GM19455 (cell line): ENCODE results near the gene MPP2.
"Not testable (repeated sequence)": the region's sequence is repeated elsewhere in the genome, so short reads cannot be mapped to it uniquely, and the experiment has no call there.

Experiments used
- ATAC-seq: cut with Tn5 transposase; IDR thresholded peaks from one replicate; pipeline ENCODE4 v1.9.1; 2021; ENCODE audit not compliant: unreplicated experiment

Gene MPP2

GRCh38 chr17:43905400-43905984 is 1.8 kb downstream of the MPP2 start:
- ATAC-seq: no peak

DNA sequence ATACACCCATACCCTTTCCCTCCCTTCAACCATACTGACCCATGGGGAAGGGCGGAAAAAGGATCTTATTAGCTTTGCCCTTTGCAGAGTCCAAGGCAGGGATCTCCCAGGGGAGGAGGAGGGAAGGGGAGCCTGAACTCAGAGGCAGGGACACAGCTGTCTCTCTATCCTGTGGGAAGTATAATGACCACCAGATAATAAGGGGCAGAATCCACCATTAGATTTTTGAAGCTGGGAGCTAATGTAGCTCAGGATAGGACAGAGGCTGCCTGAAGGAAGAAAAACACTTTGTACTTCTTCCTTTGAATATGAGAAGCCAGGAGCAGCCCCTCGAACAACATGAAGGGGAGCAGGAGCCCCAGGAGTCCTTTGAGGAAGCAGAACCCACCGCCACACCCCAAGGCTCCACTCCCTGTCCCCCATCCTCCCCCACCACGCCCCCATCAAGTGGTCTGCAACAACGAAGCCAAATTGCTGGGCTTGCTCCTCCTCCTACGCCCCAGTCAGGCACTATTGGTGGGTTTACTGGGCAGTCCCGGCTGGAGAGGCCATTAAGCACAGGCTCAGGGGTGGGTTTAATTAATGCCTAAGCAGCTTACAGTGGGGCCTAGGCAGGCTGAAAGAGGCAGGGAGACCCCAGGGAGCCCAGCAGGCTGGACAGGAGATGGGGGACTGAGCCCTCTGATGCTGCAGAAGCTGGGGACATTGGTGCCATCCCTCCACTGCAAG is 5.3 kb downstream of the MPP2 start:
- ATAC-seq: no peak

DNA sequence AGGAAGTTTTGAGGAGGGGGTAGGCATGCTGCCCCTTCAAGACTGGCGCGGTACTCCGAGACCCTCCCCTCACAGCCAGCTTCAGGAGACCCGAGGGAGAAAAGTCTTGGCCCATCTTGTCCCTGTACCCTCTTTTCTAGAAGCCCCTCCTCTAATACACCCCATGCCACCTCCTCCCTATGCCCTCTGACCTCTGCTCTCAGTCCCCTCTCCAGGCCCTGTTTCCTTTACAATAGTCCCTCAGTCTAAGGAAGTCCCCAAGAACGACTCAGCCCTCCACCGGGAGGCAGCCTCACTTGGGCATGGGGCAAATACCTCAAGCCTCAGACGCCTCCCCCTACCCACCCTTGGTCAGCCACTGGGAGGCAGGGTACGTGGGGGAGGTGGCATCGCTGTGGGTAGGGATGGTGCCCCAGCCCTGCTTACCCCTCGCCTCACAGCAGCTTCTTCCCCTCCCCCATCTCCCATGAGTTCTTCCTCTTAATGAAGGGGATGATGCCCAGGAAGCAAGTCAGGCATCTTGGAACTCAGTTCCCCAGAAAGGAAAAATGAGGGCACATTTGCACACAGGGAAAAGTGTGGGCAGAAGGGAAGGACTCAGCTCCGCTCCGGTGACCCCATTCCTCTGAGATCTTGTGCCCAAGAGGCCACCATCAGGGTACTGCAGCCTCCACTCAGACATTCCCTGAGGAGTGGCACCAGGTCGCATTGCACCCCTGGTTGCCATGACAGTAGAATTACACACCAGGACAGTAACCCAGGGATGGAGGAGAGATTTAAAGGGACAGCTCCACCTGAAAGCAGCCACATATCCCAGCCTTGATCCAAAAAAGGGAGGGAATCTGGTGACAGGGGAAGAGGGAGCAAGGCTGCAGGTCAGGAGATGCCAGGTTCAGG is 6.2 kb downstream of the MPP2 start:
- no peak for ATAC-seq

- no peak for ATAC-seq
Measured at GRCh38 chr17:43900183-43900857, 7.0 kb downstream of the MPP2 start.

GRCh38 chr17:43898446-43898845 is 8.9 kb downstream of the MPP2 start:
- no peak for ATAC-seq

- ATAC-seq: no peak
Measured at GRCh38 chr17:43897831-43898230, 9.5 kb downstream of the MPP2 start.

DNA sequence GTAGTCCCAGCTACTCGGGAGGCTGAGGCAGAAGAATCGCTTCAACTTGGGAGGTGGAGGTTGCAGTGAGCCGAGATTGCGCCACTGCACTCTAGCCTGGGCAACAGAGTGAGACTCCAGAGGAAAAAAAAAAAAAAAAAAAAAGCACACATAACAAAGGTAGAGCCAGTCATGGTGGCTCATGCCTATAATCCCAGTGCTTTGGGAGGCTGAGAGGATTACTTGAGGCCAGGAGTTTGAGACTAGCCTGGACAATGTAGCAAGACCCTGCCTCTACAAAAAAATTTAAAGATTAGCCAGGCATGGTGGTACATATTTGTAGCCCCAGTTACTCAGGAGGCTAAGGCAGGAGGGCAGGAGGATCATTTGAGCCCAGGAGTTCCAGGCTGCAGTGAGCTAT is 12.8 kb downstream of the MPP2 start:
- ATAC-seq: not testable (repeated sequence)

GRCh38 chr17:43892647-43892952 is 14.7 kb downstream of the MPP2 start:
- ATAC-seq: no peak

DNA sequence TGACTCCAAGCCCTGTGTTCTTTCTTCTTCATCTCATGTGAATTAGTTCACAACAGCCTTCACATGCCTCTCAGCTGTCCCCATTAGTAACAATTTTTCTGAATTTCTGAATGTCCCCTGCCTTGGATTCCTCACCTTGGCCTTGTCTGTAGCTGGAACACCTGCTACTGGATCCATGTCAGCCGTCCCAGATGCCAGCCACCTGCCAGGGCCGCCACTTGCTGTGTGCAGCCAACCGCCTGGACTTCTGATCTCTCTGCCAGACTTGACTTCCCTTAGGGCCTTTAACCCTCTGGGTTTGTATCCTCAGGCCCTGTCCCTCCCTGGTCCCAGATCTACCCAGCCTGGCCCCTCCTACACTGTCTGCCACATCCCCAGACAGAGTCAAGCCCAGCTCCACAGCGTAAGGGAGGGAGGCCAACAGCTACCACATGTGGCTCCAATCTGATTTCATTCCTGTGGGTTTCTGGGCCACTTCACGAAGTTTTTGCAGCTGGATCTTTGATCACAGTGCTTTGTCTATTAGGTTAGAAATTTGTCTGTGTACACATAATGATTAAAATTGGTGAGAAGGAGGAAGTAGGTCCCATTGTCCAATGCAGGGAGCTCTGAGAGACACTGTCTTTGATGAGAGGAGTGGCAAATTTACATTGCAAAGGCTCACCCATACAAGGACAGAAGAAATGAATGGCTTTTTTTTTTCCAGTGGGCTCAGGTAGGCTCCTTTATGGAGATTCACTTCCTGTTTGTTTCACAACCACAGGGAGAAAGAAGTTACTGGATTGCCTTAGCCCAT is 15.3 kb downstream of the MPP2 start:
- ATAC-seq: no peak

GRCh38 chr17:43890240-43890639 is 17.1 kb downstream of the MPP2 start:
- ATAC-seq: no peak

DNA sequence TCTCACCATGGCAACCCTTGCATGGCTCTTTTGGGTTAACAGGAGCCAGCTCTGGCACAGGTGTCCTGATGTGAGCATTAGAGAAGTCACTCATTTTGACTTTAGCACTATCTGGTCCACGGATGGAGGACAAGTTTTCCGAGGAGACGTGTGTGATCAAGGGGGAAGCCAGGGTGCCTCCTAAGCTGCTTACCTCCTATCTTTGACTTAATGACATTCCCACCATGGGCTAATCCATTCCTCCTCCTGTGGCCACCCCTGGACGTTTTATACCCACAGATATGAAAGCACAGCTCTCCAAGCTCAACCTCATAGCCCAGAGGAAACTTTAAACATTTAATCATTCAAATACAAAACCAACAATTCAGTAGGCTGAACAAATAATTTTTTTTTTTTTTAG is 18.8 kb downstream of the MPP2 start:
- ATAC-seq: no peak

- no peak for ATAC-seq
Measured at GRCh38 chr17:43882761-43883415, 24.4 kb downstream of the MPP2 start.

GRCh38 chr17:43881758-43882505 is 25.4 kb downstream of the MPP2 start:
- no peak for ATAC-seq

GRCh38 chr17:43881181-43881580 is 26.2 kb downstream of the MPP2 start:
- ATAC-seq: no peak

DNA sequence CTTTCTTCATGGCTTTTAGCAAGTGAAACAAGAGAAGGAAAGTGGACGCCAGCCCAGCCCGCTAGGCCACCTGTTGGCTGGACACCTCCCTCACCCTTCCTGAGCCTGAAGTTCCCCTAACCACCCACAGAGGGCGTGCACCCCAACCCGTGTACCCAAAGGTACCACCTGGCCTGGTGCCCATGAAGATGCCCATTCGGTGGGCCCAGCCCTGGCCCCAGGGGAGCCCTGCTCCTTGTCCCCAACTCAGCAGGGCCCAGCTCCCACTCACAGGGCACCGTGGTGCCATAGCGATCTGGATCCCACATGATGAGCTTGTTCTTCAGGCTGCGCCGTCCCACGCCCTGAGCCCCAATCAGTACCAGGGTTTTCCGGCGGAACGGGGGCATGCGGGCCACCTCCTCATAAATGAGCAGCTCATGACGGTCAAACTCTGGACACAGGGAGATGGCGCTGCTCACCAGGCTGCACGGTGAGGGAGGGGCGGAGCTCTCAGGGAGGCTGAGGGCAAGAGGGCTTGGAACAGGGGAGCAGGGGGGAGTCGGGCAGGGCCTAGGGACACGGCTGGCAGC is 26.8 kb downstream of the MPP2 start:
- ATAC-seq: no peak

DNA sequence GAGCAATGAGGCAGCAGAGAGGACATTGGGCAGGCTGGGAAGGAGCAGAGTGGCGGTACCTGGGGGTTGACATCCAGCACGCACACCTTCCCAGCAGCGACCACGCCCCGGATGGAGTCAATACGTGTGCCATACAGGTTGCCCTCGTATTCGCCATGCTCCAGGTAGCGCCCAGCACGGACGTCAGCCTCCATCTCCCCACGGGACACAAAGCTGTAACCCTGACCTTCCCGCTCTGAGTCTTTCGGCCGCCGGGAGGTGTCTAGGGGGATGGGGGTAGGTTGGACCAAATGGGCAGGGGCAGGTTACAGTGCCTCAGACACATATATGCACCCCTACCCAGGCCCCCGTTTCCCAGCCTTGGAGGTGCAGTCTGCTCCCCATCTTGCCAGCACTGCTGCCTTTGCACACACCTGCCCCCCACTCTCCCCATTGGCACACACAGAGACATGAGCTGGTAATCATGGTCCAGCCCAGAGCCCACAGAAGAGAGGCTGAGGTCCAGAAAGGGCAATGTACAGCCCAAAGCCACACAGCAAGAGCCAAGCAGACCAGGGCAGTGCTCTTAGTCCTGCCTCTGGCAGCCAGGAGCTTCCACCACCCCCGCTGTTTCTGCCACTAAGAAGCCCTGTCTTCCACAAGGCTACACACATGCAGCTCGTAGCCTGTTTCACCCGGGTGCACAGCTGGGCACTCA is 27.5 kb downstream of the MPP2 start:
- no peak for ATAC-seq

DNA sequence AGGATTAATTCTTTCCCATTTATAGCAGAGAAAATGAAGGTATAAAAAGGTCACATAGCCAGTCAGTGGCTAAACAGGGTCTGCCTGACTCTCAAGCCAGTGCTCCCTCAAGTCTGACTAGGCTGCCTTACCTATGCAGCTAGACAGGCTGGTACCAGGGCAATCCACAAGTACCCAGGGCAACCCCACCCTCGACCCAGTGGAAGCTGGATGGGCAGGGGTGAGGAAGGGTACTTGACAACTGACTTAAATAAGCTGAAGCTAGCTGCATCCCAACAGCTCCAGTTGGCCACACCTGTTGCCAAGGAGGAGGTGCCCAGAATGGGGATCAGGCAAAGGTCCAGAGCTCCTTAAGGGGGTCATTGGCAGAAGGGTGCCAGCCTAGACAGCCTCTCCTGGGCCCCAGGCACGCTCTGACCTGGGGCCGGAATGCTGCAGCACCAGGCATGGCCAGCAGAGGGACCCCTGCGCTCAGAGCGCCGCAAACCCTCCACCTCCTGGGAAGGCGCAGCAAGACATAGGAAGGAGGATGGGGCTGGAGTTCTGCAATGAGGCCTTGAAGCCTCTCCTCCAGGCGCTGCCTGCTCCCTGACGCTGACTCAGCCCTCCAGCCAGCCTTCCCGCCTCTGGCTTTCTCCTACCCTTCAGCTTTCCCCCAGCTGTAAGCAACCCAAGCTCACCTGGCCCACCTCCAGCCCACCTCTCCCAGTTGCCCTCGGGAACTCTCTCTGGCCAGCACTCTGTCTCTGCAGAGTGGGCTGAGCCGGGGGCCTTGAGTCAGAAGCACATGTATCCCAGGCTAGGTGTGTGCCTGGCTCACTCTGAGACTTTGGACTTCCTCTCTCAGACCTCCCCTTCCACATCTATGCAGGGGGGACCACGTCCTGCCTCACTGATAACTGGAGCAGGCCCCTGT is 28.8 kb downstream of the MPP2 start:
- no peak for ATAC-seq
